ENCODE measurements around the gene ATP10A. TPM values are rescaled to one million over a fixed set of nuclear protein-coding genes. Genes with fewer than 3 reads are reported as not detected.

ATP10A gene
- total and polyA plus RNA-seq, 7 donors = 0.08 to 0.60 (median 0.36) TPM

- DNase-seq = no peak
- Histone ChIP-seq H3K4me1 (no peaks in the 10 kb centered on the region), H3K27me3 (ENCODE audit: insufficient read depth in 3 of 3, low read length in 2 of 3) (no peaks in the 10 kb centered on the region), H3K9me3 (no peaks in the 10 kb centered on the region), H3K4me3 (no peak overlapping the region), H3K27ac (no peak overlapping the region), H3K36me3 (ENCODE audit: insufficient read depth in 1 of 2, low read depth in 1 of 2) (no peaks in the 10 kb centered on the region)
- no peak for ATAC-seq
- intact Hi-C loops (cut with DNase I) = loop anchor here in 1 of 2 donors (10.0 kb wide), 1 partner anchor 194 kb away; no protein-coding TSS in a partner anchor
- WGBS, 3 donors = 74 to 85% (median 80%) methylated on average over 6 of the region's 6 CpGs
- TF ChIP-seq CTCF (IDR thresholded peaks at IDR 0.05) = no peak
Observed at GRCh38 chr15:25730918-25731317, 132.2 kb downstream of the ATP10A start.

- Histone ChIP-seq H3K36me3 (ENCODE audit: insufficient read depth in 1 of 2, low read depth in 1 of 2) (no peaks in the 10 kb centered on the region), H3K4me3 (no peak overlapping the region), H3K9me3 (no peaks in the 10 kb centered on the region), H3K27ac (no peak overlapping the region), H3K27me3 (ENCODE audit: insufficient read depth in 3 of 3, low read length in 2 of 3) (no peaks in the 10 kb centered on the region), H3K4me1 (no peaks in the 10 kb centered on the region)
- intact Hi-C loops (cut with DNase I) = no loop called here
- DNase-seq (no peak), ATAC-seq (no peak)
- 87 to 92% (median 88%) methylated on average over 15 of the region's 15 CpGs for WGBS, 3 donors
- no peak for TF ChIP-seq CTCF (IDR thresholded peaks at IDR 0.05)
Observed at GRCh38 chr15:25728816-25729215, 134.3 kb downstream of the ATP10A start.

GRCh38 chr15:25727867-25728600, 135.1 kb downstream of the ATP10A start:
- WGBS, 3 donors = 85 to 89% (median 87%) methylated on average over 18 of the region's 18 CpGs
- Histone ChIP-seq H3K4me3 (no peak overlapping the region), H3K36me3 (ENCODE audit: insufficient read depth in 1 of 2, low read depth in 1 of 2) (no peaks in the 10 kb centered on the region), H3K27me3 (ENCODE audit: insufficient read depth in 3 of 3, low read length in 2 of 3) (no peaks in the 10 kb centered on the region), H3K9me3 (no peaks in the 10 kb centered on the region), H3K4me1 (no peaks in the 10 kb centered on the region), H3K27ac (no peak overlapping the region)
- ATAC-seq = no peak
- DNase-seq = no peak
- TF ChIP-seq CTCF (IDR thresholded peaks at IDR 0.05) = no peak
- intact Hi-C loops (cut with DNase I) = no loop called here

- ATAC-seq (no peak), DNase-seq (no peak)
- Histone ChIP-seq H3K27ac (no peak overlapping the region), H3K27me3 (ENCODE audit: insufficient read depth in 3 of 3, low read length in 2 of 3) (no peaks in the 10 kb centered on the region), H3K36me3 (ENCODE audit: insufficient read depth in 1 of 2, low read depth in 1 of 2) (no peaks in the 10 kb centered on the region), H3K4me3 (no peak overlapping the region), H3K9me3 (no peaks in the 10 kb centered on the region), H3K4me1 (no peaks in the 10 kb centered on the region)
- no peak for TF ChIP-seq CTCF (IDR thresholded peaks at IDR 0.05)
- WGBS, 3 donors = 94 to 96% (median 95%) methylated on average over 15 of the region's 15 CpGs
- intact Hi-C loops (cut with DNase I) = no loop called here
Observed at GRCh38 chr15:25727116-25727515, 136.0 kb downstream of the ATP10A start.

GRCh38 chr15:25725758-25726157, 137.4 kb downstream of the ATP10A start:
- no peaks in the 10 kb centered on the region for H3K9me3 ChIP-seq
- DNase-seq = no peak
- no peaks in the 10 kb centered on the region for H3K4me1 ChIP-seq
- H3K27ac ChIP-seq = no peak overlapping the region
- intact Hi-C loops (cut with DNase I) = no loop called here
- H3K36me3 ChIP-seq (ENCODE audit: insufficient read depth in 1 of 2, low read depth in 1 of 2) = no peaks in the 10 kb centered on the region
- H3K27me3 ChIP-seq (ENCODE audit: insufficient read depth in 3 of 3, low read length in 2 of 3) = no peaks in the 10 kb centered on the region
- TF ChIP-seq CTCF (IDR thresholded peaks at IDR 0.05) = no peak
- 91 to 94% (median 92%) methylated on average over 14 of the region's 14 CpGs for WGBS, 3 donors
- no peak overlapping the region for H3K4me3 ChIP-seq
- ATAC-seq = no peak
